Kidney epithelial cell (primary cell): ENCODE data around the gene CTNNA3. TPM values are rescaled to one million over a fixed set of nuclear protein-coding genes. Genes with fewer than 3 reads are reported as not detected.

Experiments
- DNase-seq: peaks from one replicate; pipeline ENCODE4 v3.0.0-alpha.2; 2010; ENCODE audit warnings: low read depth
- H3K27me3 ChIP-seq: 2 replicates; pipeline ENCODE4 v1.6.0; 2011; ENCODE audit warnings: low read length; ENCODE audit not compliant: control insufficient read depth, insufficient read depth
- H3K36me3 ChIP-seq: 2 replicates; pipeline ENCODE4 v1.5.1; 2011; ENCODE audit warnings: low read length; ENCODE audit not compliant: control insufficient read depth, insufficient read depth
- H3K4me3 ChIP-seq: 2 replicates; pipeline ENCODE4 v1.5.1; 2011; ENCODE audit warnings: low read depth, mild to moderate bottlenecking, control low read depth, low read length
- total RNA-seq: library from RNA; depleted of rRNA; stranded (reverse); fragments of >200 nt; gene quantifications from 2 replicates; pipeline ENCODE4 v1.2.3, GENCODE V29; 2015
- TF ChIP-seq, protein P1 (sequence below): IDR thresholded peaks from 2 replicates; pipeline ENCODE4 v1.5.1; 2011; ENCODE audit warnings: mild to moderate bottlenecking, moderate library complexity, low read length, control low read depth, inconsistent platforms; ENCODE audit not compliant: insufficient read depth, poor library complexity, severe bottlenecking

The CTNNA3 gene
- total RNA-seq, 1 donor from 2014 or later: 0.79 TPM

DNA sequence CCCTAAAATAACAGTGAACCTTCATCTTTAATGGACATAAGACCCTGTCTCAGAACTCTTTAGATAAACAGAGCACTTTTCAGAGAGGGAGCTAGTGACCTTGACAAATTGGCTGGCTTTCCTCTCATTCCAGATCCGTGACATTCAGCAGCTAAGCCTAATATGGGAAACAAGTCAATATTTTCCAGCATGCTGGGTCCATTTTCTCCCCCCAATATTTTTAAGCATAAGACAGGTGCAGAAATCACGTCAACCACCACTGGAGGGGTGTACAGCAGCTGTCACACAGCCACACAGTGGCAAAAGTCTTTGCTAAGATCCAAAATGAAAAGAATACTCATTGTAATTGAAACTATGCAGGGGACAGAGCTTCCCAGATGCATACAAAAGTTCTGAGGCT, 744.1 kb downstream of the CTNNA3 start:
- Histone ChIP-seq H3K27me3 (no peaks in the 10 kb centered on the region), H3K4me3 (no peak overlapping the region), H3K36me3 (no peaks in the 10 kb centered on the region)
- DNase-seq: no peak
- TF ChIP-seq, protein P1, sequence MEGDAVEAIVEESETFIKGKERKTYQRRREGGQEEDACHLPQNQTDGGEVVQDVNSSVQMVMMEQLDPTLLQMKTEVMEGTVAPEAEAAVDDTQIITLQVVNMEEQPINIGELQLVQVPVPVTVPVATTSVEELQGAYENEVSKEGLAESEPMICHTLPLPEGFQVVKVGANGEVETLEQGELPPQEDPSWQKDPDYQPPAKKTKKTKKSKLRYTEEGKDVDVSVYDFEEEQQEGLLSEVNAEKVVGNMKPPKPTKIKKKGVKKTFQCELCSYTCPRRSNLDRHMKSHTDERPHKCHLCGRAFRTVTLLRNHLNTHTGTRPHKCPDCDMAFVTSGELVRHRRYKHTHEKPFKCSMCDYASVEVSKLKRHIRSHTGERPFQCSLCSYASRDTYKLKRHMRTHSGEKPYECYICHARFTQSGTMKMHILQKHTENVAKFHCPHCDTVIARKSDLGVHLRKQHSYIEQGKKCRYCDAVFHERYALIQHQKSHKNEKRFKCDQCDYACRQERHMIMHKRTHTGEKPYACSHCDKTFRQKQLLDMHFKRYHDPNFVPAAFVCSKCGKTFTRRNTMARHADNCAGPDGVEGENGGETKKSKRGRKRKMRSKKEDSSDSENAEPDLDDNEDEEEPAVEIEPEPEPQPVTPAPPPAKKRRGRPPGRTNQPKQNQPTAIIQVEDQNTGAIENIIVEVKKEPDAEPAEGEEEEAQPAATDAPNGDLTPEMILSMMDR: no peak

DNA sequence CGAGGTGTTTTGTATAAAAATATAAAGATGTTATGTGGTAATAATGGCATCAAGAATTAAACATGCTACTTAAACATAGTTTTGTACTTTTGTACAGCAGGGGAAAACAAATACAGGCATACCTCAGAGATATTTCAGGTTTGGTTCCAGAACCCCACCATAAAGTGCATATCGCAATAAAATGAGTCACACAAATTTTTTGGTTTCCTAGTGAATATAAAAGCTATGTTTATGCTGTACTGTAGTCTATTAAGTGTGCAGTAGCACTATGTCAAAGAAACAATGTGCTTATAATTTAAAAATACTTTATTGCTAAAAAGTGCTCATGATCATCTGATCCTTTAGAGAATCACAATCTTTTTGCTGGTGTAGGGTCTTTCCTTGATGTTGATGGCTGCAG, 752.4 kb downstream of the CTNNA3 start:
- Histone ChIP-seq H3K36me3 (no peaks in the 10 kb centered on the region), H3K4me3 (no peak overlapping the region), H3K27me3 (no peaks in the 10 kb centered on the region)
- TF ChIP-seq, protein P1: no peak
- no peak for DNase-seq

DNA sequence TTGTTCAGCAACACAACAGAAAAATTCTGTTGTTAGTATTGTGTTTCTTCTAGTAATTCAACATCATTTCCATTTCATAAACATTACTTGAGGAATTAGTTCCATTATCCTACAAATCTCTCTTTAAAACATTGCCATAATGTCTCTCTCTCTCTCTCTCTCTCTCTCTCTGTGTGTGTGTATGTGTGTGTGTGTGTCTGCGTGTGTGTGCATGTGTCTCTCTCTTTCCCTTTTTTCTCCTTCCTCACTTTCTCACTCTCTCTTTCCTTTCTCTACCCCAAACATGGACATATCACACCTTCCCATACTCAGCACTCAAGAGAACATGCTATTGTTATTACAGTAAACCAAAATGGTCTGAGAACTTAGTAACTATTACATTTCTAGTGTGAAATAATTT, 753.6 kb downstream of the CTNNA3 start:
- TF ChIP-seq, protein P1: no peak
- H3K27me3 ChIP-seq: no peaks in the 10 kb centered on the region
- no peaks in the 10 kb centered on the region for H3K36me3 ChIP-seq
- DNase-seq: no peak
- H3K4me3 ChIP-seq: no peak overlapping the region

DNA sequence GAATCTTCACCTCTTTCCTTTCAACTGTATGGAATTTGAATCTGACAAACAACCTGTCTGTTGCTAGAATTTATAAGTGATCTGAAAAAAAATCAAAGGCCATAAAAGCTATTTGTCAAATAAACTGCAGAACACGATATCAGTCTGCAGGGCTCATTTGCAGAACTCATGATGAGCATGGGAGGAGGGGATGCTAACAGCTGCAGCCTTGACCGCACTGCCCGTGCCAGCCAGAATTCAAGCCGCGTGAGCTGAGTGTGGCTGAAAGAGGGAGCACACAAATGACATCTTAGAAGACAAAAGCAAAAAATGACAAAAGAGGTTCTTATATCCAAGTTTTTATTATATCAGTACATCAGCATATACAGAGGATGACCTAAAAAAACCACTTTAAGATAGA, 754.5 kb downstream of the CTNNA3 start:
- Histone ChIP-seq H3K4me3 (no peak overlapping the region), H3K36me3 (no peaks in the 10 kb centered on the region), H3K27me3 (no peaks in the 10 kb centered on the region)
- no peak for DNase-seq
- TF ChIP-seq, protein P1: no peak

DNA sequence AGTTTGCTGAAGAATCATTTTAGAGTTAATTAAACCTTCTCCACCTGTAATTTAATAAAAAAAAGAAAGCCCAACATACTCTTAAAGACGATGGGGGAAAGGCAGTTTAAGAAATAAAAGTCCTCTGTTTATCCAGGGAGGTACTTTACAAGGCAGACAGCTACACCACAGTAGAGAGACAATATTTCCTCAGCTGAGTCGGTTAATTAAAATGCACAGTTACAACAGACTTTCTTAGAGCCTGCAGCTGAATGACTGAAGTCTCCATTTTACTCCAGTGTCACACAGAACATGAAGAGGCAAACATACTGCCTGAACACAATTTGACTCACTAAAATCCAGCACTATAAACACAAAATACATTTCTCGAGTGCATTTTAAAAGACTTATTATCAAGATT, 755.0 kb downstream of the CTNNA3 start:
- no peak overlapping the region for H3K4me3 ChIP-seq
- TF ChIP-seq, protein P1: no peak
- no peaks in the 10 kb centered on the region for H3K36me3 ChIP-seq
- H3K27me3 ChIP-seq: no peaks in the 10 kb centered on the region
- DNase-seq: no peak

DNA sequence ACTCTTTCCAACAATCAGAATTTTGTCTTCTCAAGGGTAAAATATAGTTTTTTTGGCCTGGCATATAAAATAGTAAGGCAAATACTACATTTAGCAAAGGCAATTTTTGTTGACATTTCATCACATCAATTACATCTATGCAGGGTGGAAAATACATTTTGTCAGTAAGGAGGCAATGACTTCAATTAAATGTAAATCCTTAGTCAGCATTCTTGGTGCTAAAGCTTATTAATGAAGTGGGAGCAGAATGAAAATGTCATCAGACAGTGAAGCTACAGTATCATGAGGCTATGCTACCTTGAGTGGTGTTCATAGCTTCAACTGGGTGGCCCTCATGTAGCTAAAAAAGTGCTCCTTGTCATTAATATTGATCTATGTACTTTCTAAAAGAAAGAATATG, 761.3 kb downstream of the CTNNA3 start:
- TF ChIP-seq, protein P1: no peak
- H3K27me3 ChIP-seq: no peaks in the 10 kb centered on the region
- H3K36me3 ChIP-seq: no peaks in the 10 kb centered on the region
- H3K4me3 ChIP-seq: no peak overlapping the region
- DNase-seq: no peak
